HG02623 (cell line): ENCODE measurements around the gene KATNA1.
A peak's percentile ranks its signal among the peaks of the same experiment; 100 is the strongest.

ENCODE experiments used
- ATAC-seq: cut with Tn5 transposase; IDR thresholded peaks from one replicate; pipeline ENCODE4 v1.9.1; 2021; ENCODE audit warnings: moderate library complexity; ENCODE audit not compliant: unreplicated experiment

KATNA1 gene

DNA sequence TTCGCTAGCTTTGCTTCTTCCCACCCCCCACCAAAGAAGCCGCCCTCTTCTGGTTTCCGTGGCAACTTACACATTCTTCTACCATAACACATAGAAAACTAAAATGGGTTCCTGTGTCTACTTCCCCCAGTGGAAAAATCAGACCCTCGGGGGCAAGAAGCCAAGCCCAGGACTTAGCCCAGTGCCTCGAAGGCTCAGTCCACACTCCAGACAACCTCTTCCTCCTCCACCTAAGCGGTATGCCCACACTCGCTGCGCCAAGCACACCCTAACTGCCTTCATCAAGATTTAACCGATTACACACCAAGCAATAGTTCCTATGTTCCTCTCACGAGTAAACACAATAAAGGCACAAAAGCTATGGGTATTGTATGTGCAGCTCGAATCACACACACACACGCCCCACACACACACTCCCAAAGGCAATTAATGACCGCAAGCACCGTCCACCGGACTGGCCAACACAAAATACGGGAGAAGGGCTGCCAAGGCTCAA lies 103.2 kb downstream of the KATNA1 start:
- ATAC-seq = peak; percentile 2
